ENCODE measurements around the gene MTHFD2L. TPM values are rescaled to one million over a fixed set of nuclear protein-coding genes. Genes with fewer than 3 reads are reported as not detected.

Gene MTHFD2L
- total RNA-seq, 1 experiment from 2014 or later: 11.6 TPM

GRCh38 chr4:74134500-74134852 lies 23.4 kb upstream of the MTHFD2L start:
- no peaks in the 10 kb centered on the region for H3K79me2 ChIP-seq (ENCODE audit: insufficient read depth, low read length)
- no peak overlapping the region for H3K27ac ChIP-seq (ENCODE audit: insufficient read length, low read depth, low read length)
- no CpG with 5 or more reads among the region's 2 CpGs for WGBS (ENCODE audit: extremely low coverage, insufficient read length, low lambda C conversion rate)
- no peaks in the 10 kb centered on the region for H3K27me3 ChIP-seq (ENCODE audit: insufficient read depth, low read length)
- no peak overlapping the region for H3K4ac ChIP-seq (ENCODE audit: low read depth, low read length)
- H3K9ac ChIP-seq (ENCODE audit: extremely low read depth, insufficient read length, low read length): no peak overlapping the region
- no peak overlapping the region for H3K56ac ChIP-seq (ENCODE audit: insufficient read length, low read depth, low read length)
- no peak overlapping the region for H3K23ac ChIP-seq (ENCODE audit: insufficient read length, low read depth, low read length)
- H4K20me1 ChIP-seq (ENCODE audit: control insufficient read depth, insufficient read depth, insufficient read length): no peaks in the 10 kb centered on the region
- H2AK5ac ChIP-seq (ENCODE audit: insufficient read length, low read length): no peak overlapping the region
- no peak overlapping the region for H2BK5ac ChIP-seq (ENCODE audit: insufficient read length, low read length)
- no peak overlapping the region for H2BK20ac ChIP-seq (ENCODE audit: low read depth, low read length, poor library complexity, severe bottlenecking)
- no peak overlapping the region for H2BK12ac ChIP-seq (ENCODE audit: insufficient read length, low read depth, low read length)
- H3K14ac ChIP-seq (ENCODE audit: insufficient read depth, low read length): no peak overlapping the region
- Mint-ChIP-seq H3K4me3 (no peak overlapping the region), H3K27me3 (ENCODE audit: low read depth) (no peaks in the 10 kb centered on the region), H3K4me1 (peaks cover 6 to 9% of the 10 kb centered on the region in 2 experiments), H3K27ac (no peak overlapping the region), H3K36me3 (ENCODE audit: insufficient read depth in 1 of 3, low read depth in 3 of 3) (peaks cover 10 to 30% (median 21%) of the 10 kb centered on the region in 3 experiments; a peak in 6 of 7 replicates), H3K9me3 (peaks cover 30 to 43% of the 10 kb centered on the region in 2 experiments)
- no peak overlapping the region for H2BK15ac ChIP-seq (ENCODE audit: low read depth, low read length)
- no peak overlapping the region for H3T11ph ChIP-seq (ENCODE audit: low read length)
- H3K18ac ChIP-seq (ENCODE audit: insufficient read length, low read depth, low read length): no peak overlapping the region
- H4K5ac ChIP-seq (ENCODE audit: insufficient read length, low read depth, low read length): no peak overlapping the region
- no peak overlapping the region for H2AFZ ChIP-seq (ENCODE audit: low read length)
- no peaks in the 10 kb centered on the region for H3K9me3 ChIP-seq (ENCODE audit: control insufficient read depth, low read depth, low read length)
- no peak overlapping the region for H2BK120ac ChIP-seq (ENCODE audit: low read depth, low read length, poor library complexity, severe bottlenecking)
- no peaks in the 10 kb centered on the region for H3K23me2 ChIP-seq (ENCODE audit: insufficient read length, low read depth, low read length, poor library complexity, severe bottlenecking)
- no peaks in the 10 kb centered on the region for H3K4me1 ChIP-seq (ENCODE audit: insufficient read depth, low read length)
- no peak overlapping the region for H3K4me2 ChIP-seq (ENCODE audit: insufficient read depth, insufficient read length, low read length)
- H4K91ac ChIP-seq (ENCODE audit: insufficient read length, low read depth, low read length): no peak overlapping the region
- H3K79me1 ChIP-seq (ENCODE audit: insufficient read depth, low read depth, low read length, poor library complexity, severe bottlenecking): no peaks in the 10 kb centered on the region
- no peak for DNase-seq
- no peak overlapping the region for H4K8ac ChIP-seq (replicated peaks; ENCODE audit: insufficient read length, low read depth, low read length)
- peak; percentile 0; the same call in 1 of the 3 replicates for TF ChIP-seq CTCF (conservative IDR thresholded peaks at IDR 0.05)

Data from H9 (cell line).